Endodermal cell (in vitro differentiated cells): ENCODE data around the gene CNTN4. TPM values are rescaled to one million over a fixed set of nuclear protein-coding genes. Genes with fewer than 3 reads are reported as not detected.

Experiments
- DNase-seq: peaks from one replicate; pipeline ENCODE4 v3.0.0-alpha.2; 2017
- H3K27ac ChIP-seq: 2 replicates; pipeline ENCODE4 v1.5.1; 2013; ENCODE audit warnings: mild to moderate bottlenecking, low read depth, low read length, moderate library complexity
- H3K27me3 ChIP-seq: 2 replicates; pipeline ENCODE4 v1.6.1; 2013; ENCODE audit warnings: mild to moderate bottlenecking, low read length, moderate library complexity; ENCODE audit not compliant: insufficient read depth, control insufficient read depth, poor library complexity, severe bottlenecking
- H3K36me3 ChIP-seq: 2 replicates; pipeline ENCODE4 v1.7.0; 2013; ENCODE audit warnings: mild to moderate bottlenecking, low read length, moderate library complexity; ENCODE audit not compliant: control insufficient read depth, insufficient read depth
- H3K4me1 ChIP-seq: one replicate; pipeline ENCODE4 v1.7.0; 2013; ENCODE audit warnings: low read length; ENCODE audit not compliant: control insufficient read depth, insufficient read depth
- H3K4me3 ChIP-seq: 2 replicates; pipeline ENCODE4 v1.5.1; 2013; ENCODE audit warnings: mild to moderate bottlenecking, low read length, moderate library complexity
- H3K9ac ChIP-seq: 2 replicates; pipeline ENCODE4 v1.6.1; 2013; ENCODE audit warnings: mild to moderate bottlenecking, low read length, moderate library complexity; ENCODE audit not compliant: poor library complexity, severe bottlenecking; ENCODE audit errors: extremely low read depth
- H3K9me3 ChIP-seq: 2 replicates; pipeline ENCODE4 v1.6.1; 2013; ENCODE audit warnings: mild to moderate bottlenecking, low read length, moderate library complexity; ENCODE audit not compliant: control insufficient read depth
- H3K27ac Mint-ChIP-seq: 2 replicates; pipeline ENCODE4 v1.8.0; 2020; ENCODE audit warnings: mixed read lengths
- H3K27me3 Mint-ChIP-seq: 2 replicates; pipeline ENCODE4 v1.8.0; 2021; ENCODE audit warnings: mild to moderate bottlenecking, mixed read lengths; ENCODE audit not compliant: insufficient read depth
- H3K36me3 Mint-ChIP-seq: 2 replicates; pipeline ENCODE4 v1.8.0; 2020; ENCODE audit warnings: low read depth, mixed read lengths
- H3K4me1 Mint-ChIP-seq: 2 replicates; pipeline ENCODE4 v1.8.0; 2020; ENCODE audit warnings: mixed read lengths
- H3K4me3 Mint-ChIP-seq: 2 replicates; pipeline ENCODE4 v1.8.0; 2020; ENCODE audit warnings: mild to moderate bottlenecking, moderate library complexity, mixed read lengths
- H3K9me3 Mint-ChIP-seq: 2 replicates; pipeline ENCODE4 v1.8.0; 2020; ENCODE audit warnings: mild to moderate bottlenecking, mixed read lengths
- CTCF ChIP-seq: fragments of 200-600 bp; sonication (generic); conservative IDR thresholded peaks from 2 replicates; pipeline ENCODE4 v1.5.0; 2021; ENCODE audit warnings: antibody characterized with exemption, mild to moderate bottlenecking
- WGBS, 2 experiments: methylation state at CpG; one replicate each; pipeline versions ENCODE4 v1.1.5 to v1.1.7; 2013; ENCODE audit warnings: missing lambda C conversion rate in 2 of 2, mixed read lengths in 1 of 2; ENCODE audit not compliant: insufficient coverage in 1 of 2, insufficient read length in 1 of 2; 5-methylcytosine and 5-hydroxymethylcytosine counted together
- total RNA-seq, 2 donors: library from RNA; stranded (reverse); fragmentation: NEBNext Ultra II Directional in 1 of 2; extraction: Animal tissue kit (Norgen Biotek cat#: 25700) in 1 of 2; gene quantifications; 2 replicates in 1 of 2; 3 replicates in 1 of 2; pipeline ENCODE4 v1.2.1, GENCODE V29; 2021

The CNTN4 gene
- total RNA-seq, 2 donors from 2014 or later = 10.8 to 11.1 TPM

- Histone ChIP-seq H3K4me1 (no peaks in the 10 kb centered on the region), H3K9ac (no peak overlapping the region), H3K9me3 (peaks cover 16% of the 10 kb centered on the region), H3K36me3 (no peaks in the 10 kb centered on the region), H3K4me3 (no peak overlapping the region), H3K27me3 (no peaks in the 10 kb centered on the region), H3K27ac (no peak overlapping the region)
- TF ChIP-seq CTCF = no peak
- H3K4me3 Mint-ChIP-seq = no peak overlapping the region
- H3K27me3 Mint-ChIP-seq = no peaks in the 10 kb centered on the region
- peaks cover 2% of the 10 kb centered on the region for H3K4me1 Mint-ChIP-seq
- whole genome bisulfite sequencing, 2 experiments = 83 to 92% methylated on average over 4 to 6 of the region's 6 CpGs
- no peak overlapping the region for H3K27ac Mint-ChIP-seq
- H3K36me3 Mint-ChIP-seq = no peaks in the 10 kb centered on the region
- no peak for DNase-seq
- H3K9me3 Mint-ChIP-seq = no peaks in the 10 kb centered on the region
Observed at GRCh38 chr3:2246873-2247648, 148.4 kb downstream of the CNTN4 start.

- Histone ChIP-seq H3K4me1 (no peaks in the 10 kb centered on the region), H3K27ac (no peak overlapping the region), H3K9ac (no peak overlapping the region), H3K27me3 (no peaks in the 10 kb centered on the region), H3K4me3 (no peak overlapping the region), H3K36me3 (no peaks in the 10 kb centered on the region), H3K9me3 (peaks cover 12% of the 10 kb centered on the region)
- H3K27me3 Mint-ChIP-seq = no peaks in the 10 kb centered on the region
- no peak overlapping the region for H3K27ac Mint-ChIP-seq
- WGBS, 2 experiments = 89 to 100% methylated on average over 1 to 3 of the region's 4 CpGs
- no peak for DNase-seq
- no peak overlapping the region for H3K4me3 Mint-ChIP-seq
- no peaks in the 10 kb centered on the region for H3K9me3 Mint-ChIP-seq
- H3K4me1 Mint-ChIP-seq = peaks cover 2% of the 10 kb centered on the region
- no peaks in the 10 kb centered on the region for H3K36me3 Mint-ChIP-seq
- TF ChIP-seq CTCF = no peak
Observed at GRCh38 chr3:2247831-2248230, 149.2 kb downstream of the CNTN4 start.

- no peaks in the 10 kb centered on the region for H3K27me3 Mint-ChIP-seq
- H3K36me3 ChIP-seq = no peaks in the 10 kb centered on the region
- H3K4me3 ChIP-seq = no peak overlapping the region
- no peak for DNase-seq
- H3K27ac ChIP-seq = no peak overlapping the region
- H3K9me3 ChIP-seq = peaks cover 4% of the 10 kb centered on the region
- no peak overlapping the region for H3K27ac Mint-ChIP-seq
- H3K9ac ChIP-seq = no peak overlapping the region
- H3K36me3 Mint-ChIP-seq = no peaks in the 10 kb centered on the region
- no peaks in the 10 kb centered on the region for H3K4me1 ChIP-seq
- no peaks in the 10 kb centered on the region for H3K9me3 Mint-ChIP-seq
- H3K4me1 Mint-ChIP-seq = peaks cover 2% of the 10 kb centered on the region
- no peak for TF ChIP-seq CTCF
- H3K4me3 Mint-ChIP-seq = no peak overlapping the region
- no peaks in the 10 kb centered on the region for H3K27me3 ChIP-seq
- 78% methylated on average over 3 of the region's 3 CpGs; no CpG with 5 or more reads in 1 of the 2 experiments for WGBS, 2 experiments
Observed at GRCh38 chr3:2250783-2251182, 152.1 kb downstream of the CNTN4 start.
